Suppressor macrophage (primary cell): ENCODE data around the gene MSI2.
"Not testable (repeated sequence)": the region's sequence is repeated elsewhere in the genome, so short reads cannot be mapped to it uniquely, and the experiment has no call there.

Experiments used
- DNase-seq, 4 experiments: peaks; one replicate each; pipeline ENCODE4 v3.0.0-alpha.2; 2020 to 2022

The MSI2 gene

DNA sequence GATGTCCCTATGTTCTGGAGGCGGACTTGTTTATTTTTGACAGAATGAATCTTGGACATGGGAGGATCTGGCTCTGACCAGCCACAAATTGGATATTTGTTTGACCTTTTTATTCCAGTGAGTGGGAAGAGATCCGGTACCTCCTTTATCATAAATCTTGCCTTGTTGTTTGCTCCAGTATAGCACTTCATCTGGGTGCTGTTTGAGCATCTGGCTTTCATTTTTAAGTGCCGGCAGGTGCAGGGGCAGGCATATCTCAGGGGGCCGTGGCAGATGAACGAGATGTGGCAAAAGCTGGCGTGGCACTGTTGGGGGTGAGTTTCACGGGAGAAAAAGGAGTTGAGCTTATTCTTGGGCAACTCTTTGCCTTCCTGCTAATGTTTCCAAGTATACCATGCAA, 37.8 kb downstream of the MSI2 start:
- no peak for DNase-seq

DNA sequence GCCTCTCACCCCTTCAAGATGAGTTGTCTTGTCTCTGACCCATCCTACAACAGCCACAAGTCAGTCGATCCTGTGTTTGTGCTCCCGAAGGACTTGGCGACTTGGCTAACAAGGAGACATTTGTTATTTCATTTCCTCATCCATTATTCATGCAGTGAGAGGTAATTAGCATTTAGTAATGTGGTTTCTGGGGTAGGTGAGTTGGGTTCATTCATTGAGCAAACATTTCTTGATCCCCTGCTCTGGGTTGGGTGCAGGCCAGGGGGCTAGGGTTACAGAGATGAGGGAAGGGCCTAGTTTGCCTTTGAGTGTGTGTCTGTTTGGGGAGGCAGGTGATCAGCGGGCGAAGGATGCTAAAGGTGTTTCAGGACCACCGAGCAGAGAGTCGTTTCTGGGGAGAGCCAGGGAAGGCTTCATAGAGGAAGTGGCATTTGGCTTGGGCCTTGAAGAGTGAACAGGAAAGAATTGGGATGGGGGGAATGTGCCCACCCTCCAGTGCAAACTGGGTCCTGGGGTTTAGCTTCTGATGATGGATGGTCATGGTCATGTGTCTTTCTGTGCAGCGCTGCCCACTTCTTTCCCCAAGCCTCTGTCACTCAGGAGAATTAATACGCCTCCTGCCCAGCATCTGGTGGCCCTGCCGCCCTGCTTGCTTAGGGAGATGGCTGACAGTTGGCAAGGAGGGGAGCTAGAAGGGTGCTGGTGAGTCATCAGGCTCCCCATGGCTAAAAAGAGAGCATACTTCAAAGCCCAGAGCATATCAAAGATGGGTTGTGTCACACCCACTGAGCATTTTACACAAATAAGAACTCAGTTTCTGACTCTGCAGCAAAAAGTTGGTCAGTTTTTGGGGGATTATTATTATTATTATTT, 38.5 kb downstream of the MSI2 start:
- DNase-seq, result no peak

- no peak for DNase-seq
These were observed 39.3 kb downstream of the MSI2 start for GRCh38 chr17:57295526-57296023.

DNA sequence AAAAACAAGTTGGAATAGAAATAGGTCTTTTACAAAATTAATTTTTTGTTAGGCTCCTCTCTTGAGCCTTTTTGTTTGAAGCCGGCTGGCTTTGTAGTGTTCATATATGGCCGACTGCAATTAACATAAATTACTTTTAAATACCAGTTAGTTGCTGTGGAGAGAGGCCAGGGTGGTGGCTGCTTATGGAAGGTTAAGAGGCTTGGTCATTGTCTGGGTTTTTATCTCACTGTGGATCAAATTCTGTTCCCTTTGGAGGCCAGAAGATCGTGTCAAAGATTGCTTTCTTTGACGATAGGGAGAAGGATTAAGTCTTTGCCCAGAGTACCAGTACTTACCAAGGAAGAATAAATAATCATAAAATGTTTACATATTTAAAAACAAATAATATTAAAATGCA, 39.9 kb downstream of the MSI2 start:
- DNase-seq, result no peak

DNA sequence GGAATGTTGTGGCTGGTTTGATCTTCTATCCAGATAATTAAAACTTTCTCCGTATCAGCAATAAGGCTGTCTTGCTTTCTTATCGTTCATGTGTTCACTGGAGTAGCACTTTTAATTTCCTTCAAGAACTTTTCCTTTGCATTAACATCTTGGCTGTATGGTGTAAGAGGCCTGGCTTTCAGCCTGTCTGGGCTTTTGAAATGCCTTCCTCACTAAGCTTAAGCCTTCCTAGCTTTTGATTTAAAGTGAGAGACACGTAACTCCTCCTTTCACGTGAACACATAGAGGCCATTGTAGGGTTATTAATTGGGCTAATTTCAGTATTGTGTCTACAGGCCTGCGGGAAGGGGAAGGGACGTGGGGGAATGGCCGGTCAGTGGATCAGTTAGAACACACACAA, 42.9 kb downstream of the MSI2 start:
- DNase-seq, result no peak

DNA sequence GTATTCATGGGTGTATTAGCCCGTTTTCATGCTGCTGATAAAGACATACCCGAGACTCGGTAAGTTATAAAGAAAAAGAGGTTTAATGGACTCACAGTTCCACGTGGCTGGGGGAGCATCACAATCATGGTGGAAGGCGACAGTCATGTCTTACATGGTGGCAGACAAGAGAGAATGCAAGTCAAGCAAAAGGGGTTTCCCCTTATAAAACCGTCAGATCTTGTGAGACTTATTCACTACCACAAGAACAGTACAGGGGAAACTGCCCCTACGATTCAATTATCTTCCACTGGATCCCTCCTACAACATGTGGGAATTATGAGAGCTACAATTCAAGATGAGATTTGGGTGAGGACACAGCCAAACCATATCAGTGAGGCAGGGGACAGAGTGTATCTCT, 44.3 kb downstream of the MSI2 start:
- DNase-seq, result not testable (repeated sequence)

- no peak for DNase-seq
These were observed 46.6 kb downstream of the MSI2 start for GRCh38 chr17:57302690-57303465.

GRCh38 chr17:57305144-57305728, 48.9 kb downstream of the MSI2 start:
- DNase-seq, result no peak

GRCh38 chr17:57305908-57306504, 49.7 kb downstream of the MSI2 start:
- no peak for DNase-seq

- no peak for DNase-seq
These were observed 52.3 kb downstream of the MSI2 start for GRCh38 chr17:57308543-57309186.

DNA sequence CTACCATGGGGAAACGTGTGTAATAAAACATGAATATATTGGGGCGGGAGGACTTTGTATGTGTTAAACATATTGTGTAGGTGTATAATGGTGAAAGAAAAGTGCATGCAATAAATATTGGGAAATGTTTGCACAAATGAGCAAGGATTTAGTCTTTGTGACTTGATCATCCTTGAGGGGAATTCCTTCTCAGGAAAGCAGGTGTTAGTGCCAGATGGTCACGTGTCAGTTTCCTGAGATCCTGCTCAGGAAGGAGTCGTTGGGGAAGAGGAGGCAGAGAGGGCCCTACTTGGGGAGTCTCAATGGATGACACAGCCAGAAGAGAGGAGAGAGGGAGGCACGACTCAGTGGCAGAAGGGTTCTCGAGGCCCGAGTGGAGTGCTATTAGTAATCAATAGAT, 53.2 kb downstream of the MSI2 start:
- no peak for DNase-seq

DNA sequence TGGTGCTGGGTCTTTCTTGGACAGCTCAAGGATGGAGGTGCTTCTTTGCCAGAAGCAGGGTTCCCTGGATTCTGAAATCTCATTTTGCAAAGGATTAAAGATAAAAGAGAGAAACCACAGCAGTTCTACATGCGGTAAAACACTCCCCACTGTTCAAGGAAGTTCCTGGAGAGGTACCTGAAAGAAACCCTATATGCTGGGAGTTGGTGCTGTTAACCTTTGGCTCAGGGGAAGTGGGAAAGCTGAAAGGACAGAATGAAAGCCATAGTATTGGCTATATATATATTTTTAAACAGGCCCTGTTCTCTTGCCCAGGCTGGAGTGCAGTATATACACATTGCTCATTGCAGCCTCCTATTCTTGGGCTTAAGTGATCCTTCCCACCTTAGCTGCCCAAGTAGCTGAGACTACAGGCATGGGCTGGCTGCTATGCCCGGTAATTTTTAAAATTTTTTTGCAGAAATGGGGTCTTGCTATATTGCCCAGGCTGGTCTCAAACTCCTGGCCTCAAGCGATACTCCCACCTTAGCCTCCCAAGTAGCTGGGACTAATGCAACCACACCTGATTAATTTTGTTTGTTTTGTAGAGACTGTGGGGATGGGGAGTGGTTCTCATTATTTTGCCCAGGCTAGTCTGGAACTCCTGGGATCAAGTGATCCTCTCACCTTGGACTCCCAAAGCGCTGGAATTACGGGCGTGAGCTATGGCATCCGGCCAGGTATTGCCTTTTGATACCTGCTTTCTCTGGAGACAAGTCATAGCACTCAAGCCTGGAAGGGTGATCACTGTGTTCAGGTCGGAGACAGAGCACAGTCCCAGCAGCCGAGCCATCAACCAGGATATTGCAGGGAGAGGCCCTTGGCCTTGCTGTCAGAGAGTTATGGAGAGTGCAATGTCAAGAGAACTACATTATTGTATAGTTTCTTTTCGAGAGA, 55.2 kb downstream of the MSI2 start:
- no peak for DNase-seq

GRCh38 chr17:57312242-57312641, 55.9 kb downstream of the MSI2 start:
- no peak for DNase-seq

- no peak for DNase-seq
These were observed 56.9 kb downstream of the MSI2 start for GRCh38 chr17:57313097-57313835.

- DNase-seq, result no peak
These were observed 59.0 kb downstream of the MSI2 start for GRCh38 chr17:57315061-57316015.

- DNase-seq, result no peak
These were observed 60.0 kb downstream of the MSI2 start for GRCh38 chr17:57316361-57316760.

DNA sequence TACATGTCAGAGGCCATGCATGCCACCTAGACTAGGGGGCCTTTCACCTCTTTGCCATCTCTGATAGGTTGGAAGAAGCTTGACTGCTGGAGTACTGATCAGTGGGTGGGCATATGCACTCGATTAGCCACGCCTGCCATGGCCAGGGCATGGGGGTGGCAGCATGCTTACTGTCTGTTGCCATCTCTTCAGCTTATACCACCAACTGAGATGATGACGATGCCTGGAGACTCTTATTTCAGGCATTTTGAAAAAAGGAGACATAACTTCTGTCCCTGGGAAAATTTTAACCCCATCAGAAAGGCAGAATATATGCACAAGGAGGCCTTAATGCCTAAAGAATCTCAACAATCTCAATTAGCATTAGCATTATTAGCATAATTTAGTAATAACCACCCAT, 60.8 kb downstream of the MSI2 start:
- DNase-seq, result no peak

DNA sequence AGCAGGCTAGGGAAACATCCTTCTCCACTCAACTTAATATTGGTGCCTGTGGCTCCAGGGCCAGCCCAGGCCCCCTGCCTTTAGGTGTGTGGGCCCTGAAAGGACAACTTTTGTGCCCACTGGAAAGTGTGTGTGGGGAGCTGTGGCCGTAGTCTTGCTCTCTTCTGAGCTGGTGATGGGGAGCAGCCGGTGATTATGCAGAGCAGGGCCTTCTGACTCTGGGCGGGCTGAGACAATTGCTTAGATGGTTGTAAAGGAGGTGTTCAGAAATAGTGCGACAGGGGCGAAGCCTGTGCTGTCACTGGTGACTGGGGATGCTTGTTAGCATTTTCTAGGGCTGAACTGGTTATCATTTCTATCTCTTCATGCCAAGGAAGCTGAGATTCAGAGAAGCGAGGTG, 62.6 kb downstream of the MSI2 start:
- DNase-seq, result no peak

- no peak for DNase-seq
These were observed 63.5 kb downstream of the MSI2 start for GRCh38 chr17:57319806-57320205.
